ENCODE data around the gene OLFM1.

The OLFM1 gene

GRCh38 chr9:135127718-135128670 lies 40.5 kb downstream of the OLFM1 start:
- Mint-ChIP-seq H3K36me3 (no peaks in the 10 kb centered on the region), H3K4me3 (no peak overlapping the region), H3K27ac (no peak overlapping the region), H3K4me1 (peaks cover 5% of the 10 kb centered on the region), H3K27me3 (peaks cover 6% of the 10 kb centered on the region), H3K9me3 (peaks cover 3% of the 10 kb centered on the region)
- no peak for DNase-seq (ENCODE audit: low spot score in 2 of 2)
- ATAC-seq (ENCODE audit: low read depth): no peak

GRCh38 chr9:135129137-135129695 lies 41.7 kb downstream of the OLFM1 start:
- Mint-ChIP-seq H3K27ac (no peak overlapping the region), H3K36me3 (no peaks in the 10 kb centered on the region), H3K9me3 (peaks cover 2% of the 10 kb centered on the region), H3K4me3 (no peak overlapping the region), H3K4me1 (peaks cover 5% of the 10 kb centered on the region), H3K27me3 (peaks cover 9% of the 10 kb centered on the region)
- DNase-seq (ENCODE audit: low spot score in 2 of 2) (no peak), ATAC-seq (ENCODE audit: low read depth) (no peak)

DNA sequence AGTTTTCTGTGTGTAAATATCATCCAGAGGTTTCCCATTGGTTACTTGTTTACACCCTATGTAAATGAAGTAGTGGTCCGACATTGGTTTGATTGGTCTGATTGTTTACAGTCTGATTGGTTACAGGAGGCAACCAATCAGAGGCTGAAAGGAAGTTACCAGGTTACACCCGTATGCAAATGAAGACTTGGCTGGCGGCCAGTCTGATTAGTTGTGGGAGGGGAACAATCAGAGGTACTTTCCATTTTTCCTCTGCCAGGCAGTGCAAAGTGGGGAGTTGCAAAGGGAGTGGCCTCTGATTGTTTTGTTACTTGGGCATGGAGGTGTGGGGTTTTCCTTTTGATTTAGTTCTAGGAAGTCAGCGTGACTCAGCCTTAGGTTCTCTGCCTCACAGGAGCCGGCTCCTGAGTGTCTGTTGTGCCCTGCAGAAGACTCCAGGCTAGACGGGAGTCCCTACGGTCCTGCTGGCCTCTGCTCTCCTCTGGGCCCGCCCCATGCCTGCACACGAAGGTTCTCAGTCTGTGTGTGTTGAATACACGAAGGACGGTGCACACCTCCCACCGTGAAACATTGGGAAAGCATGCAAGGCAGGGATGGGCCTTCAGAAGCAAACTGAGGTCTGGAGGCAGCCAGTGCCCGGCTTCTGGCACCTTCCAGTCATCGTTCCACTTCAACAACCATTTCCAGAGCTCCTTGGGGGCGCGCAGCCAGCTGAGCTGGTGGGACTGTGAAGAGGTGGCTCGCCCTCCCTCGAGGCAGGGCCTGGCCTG lies 42.9 kb downstream of the OLFM1 start:
- Mint-ChIP-seq H3K36me3 (no peaks in the 10 kb centered on the region), H3K27ac (no peak overlapping the region), H3K4me1 (peaks cover 5% of the 10 kb centered on the region), H3K9me3 (peaks cover 1% of the 10 kb centered on the region), H3K4me3 (no peak overlapping the region), H3K27me3 (peaks cover 11% of the 10 kb centered on the region)
- no peak for ATAC-seq (ENCODE audit: low read depth)
- DNase-seq (ENCODE audit: low spot score in 2 of 2): no peak

- no peak overlapping the region for H3K27ac Mint-ChIP-seq
Measured at GRCh38 chr9:135131488-135131887, 44.0 kb downstream of the OLFM1 start.

GRCh38 chr9:135132008-135132407 lies 44.5 kb downstream of the OLFM1 start:
- ATAC-seq (ENCODE audit: low read depth): no peak
- Mint-ChIP-seq H3K4me1 (peaks cover 5% of the 10 kb centered on the region), H3K4me3 (no peak overlapping the region), H3K9me3 (peaks cover 1% of the 10 kb centered on the region), H3K36me3 (no peaks in the 10 kb centered on the region), H3K27me3 (peaks cover 13% of the 10 kb centered on the region), H3K27ac (no peak overlapping the region)
- no peak for DNase-seq (ENCODE audit: low spot score in 2 of 2)

More at GRCh38 chr9:135131488-135131887, 44.0 kb downstream of the OLFM1 start:
- no peak overlapping the region for H3K4me3 Mint-ChIP-seq
- H3K36me3 Mint-ChIP-seq: no peaks in the 10 kb centered on the region
- H3K27me3 Mint-ChIP-seq: peaks cover 11% of the 10 kb centered on the region
- no peak for ATAC-seq (ENCODE audit: low read depth)
- H3K9me3 Mint-ChIP-seq: peaks cover 1% of the 10 kb centered on the region
- no peak for DNase-seq (ENCODE audit: low spot score in 2 of 2)
- peaks cover 5% of the 10 kb centered on the region for H3K4me1 Mint-ChIP-seq

DNA sequence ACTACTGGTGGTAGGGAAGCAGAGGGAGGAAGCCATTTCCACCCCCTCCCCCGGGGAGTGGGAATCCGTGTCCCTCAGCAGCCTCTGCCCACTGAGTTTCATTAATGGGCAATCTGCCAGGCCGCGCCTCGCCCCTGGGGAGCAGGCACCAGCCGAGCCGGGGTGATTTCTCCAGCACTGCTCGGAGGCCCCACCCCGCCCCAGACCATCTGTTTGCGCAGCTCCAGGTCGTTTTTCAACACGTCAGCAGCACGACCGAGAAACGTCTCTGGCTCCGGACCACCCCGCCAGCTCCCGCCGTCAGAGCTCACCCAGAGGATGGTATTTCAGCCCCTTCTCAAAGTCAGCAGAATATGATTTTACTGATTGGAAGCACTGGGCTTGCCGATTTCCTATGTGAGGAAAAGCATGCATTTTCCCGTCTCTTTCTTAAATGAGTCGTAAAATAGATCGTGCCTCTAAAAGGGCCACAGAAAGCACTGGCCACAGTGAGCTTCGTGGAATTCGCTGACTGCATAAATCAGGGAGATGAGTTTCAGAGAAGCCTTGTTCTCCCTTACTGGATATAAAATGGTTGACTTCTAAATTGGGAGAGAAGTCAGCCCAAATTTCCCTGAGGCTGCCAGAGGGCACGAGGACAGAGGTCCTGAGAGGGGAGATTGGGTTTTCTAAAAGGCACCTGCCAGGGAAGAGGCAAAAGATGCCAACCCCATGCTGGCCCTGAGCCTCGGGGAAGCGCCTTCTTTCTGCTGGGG lies 47.0 kb downstream of the OLFM1 start:
- H3K9me3 Mint-ChIP-seq: peaks cover 1% of the 10 kb centered on the region
- ATAC-seq (ENCODE audit: low read depth) (no peak), DNase-seq (ENCODE audit: low spot score in 2 of 2) (no peak)
- H3K36me3 Mint-ChIP-seq: no peaks in the 10 kb centered on the region
- peaks cover 13% of the 10 kb centered on the region for H3K27me3 Mint-ChIP-seq
- no peak overlapping the region for H3K27ac Mint-ChIP-seq
- peaks cover 5% of the 10 kb centered on the region for H3K4me1 Mint-ChIP-seq
- H3K4me3 Mint-ChIP-seq: no peak overlapping the region

DNA sequence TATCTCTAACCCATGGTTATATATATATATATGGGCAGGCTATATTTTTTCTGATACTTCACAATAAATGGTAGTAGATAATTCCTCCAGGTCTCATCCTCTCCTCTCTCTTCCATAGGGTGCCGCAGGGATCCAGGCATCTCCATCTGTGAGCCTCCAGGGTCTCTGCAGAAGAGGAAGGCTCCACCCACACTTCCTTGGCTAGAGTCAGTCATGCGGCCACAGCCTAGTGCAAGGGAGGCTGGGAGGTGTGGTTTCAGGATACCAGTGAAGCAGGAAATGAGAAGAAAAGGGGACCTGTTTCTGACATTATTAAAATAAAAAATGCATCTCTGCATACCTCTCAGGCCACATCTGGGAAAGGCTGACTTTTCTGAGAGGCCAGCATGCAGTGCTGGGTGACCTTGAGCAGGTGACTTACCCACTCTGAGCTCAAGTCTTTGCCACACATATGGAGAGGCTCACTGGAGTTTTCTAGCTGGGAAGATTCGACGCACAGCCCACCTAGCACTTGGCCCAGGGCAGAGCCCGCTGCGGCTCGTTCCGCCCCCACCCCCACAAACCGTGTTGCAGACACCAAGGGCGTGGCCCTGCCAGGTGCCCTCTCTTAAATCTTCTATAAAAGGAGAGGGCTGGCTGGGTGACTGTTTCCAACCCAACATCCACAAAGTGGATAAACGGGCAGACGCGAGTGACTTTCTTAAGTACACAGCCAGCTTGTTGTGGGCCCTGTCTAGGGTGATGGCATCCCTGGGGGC lies 47.9 kb downstream of the OLFM1 start:
- no peaks in the 10 kb centered on the region for H3K4me1 Mint-ChIP-seq
- no peaks in the 10 kb centered on the region for H3K36me3 Mint-ChIP-seq
- H3K27ac Mint-ChIP-seq: no peak overlapping the region
- ATAC-seq (ENCODE audit: low read depth): no peak
- no peak for DNase-seq (ENCODE audit: low spot score in 2 of 2)
- no peak overlapping the region for H3K4me3 Mint-ChIP-seq
- peaks cover 13% of the 10 kb centered on the region for H3K27me3 Mint-ChIP-seq
- no peaks in the 10 kb centered on the region for H3K9me3 Mint-ChIP-seq

GRCh38 chr9:135135929-135136315 lies 48.5 kb downstream of the OLFM1 start:
- Mint-ChIP-seq H3K27me3 (peaks cover 13% of the 10 kb centered on the region), H3K9me3 (no peaks in the 10 kb centered on the region), H3K4me1 (no peaks in the 10 kb centered on the region)

GRCh38 chr9:135136481-135136880 lies 49.0 kb downstream of the OLFM1 start:
- H3K9me3 Mint-ChIP-seq: no peaks in the 10 kb centered on the region
- no peaks in the 10 kb centered on the region for H3K4me1 Mint-ChIP-seq
- no peak for ATAC-seq (ENCODE audit: low read depth)
- H3K27ac Mint-ChIP-seq: no peak overlapping the region
- no peak for DNase-seq (ENCODE audit: low spot score in 2 of 2)
- H3K4me3 Mint-ChIP-seq: no peak overlapping the region
- H3K36me3 Mint-ChIP-seq: no peaks in the 10 kb centered on the region
- H3K27me3 Mint-ChIP-seq: peaks cover 13% of the 10 kb centered on the region

More at GRCh38 chr9:135135929-135136315, 48.5 kb downstream of the OLFM1 start:
- no peaks in the 10 kb centered on the region for H3K36me3 Mint-ChIP-seq
- ATAC-seq (ENCODE audit: low read depth) (no peak), DNase-seq (ENCODE audit: low spot score in 2 of 2) (no peak)
- H3K4me3 Mint-ChIP-seq: no peak overlapping the region
- no peak overlapping the region for H3K27ac Mint-ChIP-seq

GRCh38 chr9:135136991-135137832 lies 49.7 kb downstream of the OLFM1 start:
- Mint-ChIP-seq H3K36me3 (no peaks in the 10 kb centered on the region), H3K4me1 (no peaks in the 10 kb centered on the region), H3K27ac (no peak overlapping the region), H3K27me3 (peaks cover 13% of the 10 kb centered on the region), H3K9me3 (no peaks in the 10 kb centered on the region), H3K4me3 (no peak overlapping the region)
- ATAC-seq (ENCODE audit: low read depth) (no peak), DNase-seq (ENCODE audit: low spot score in 2 of 2) (no peak)

DNA sequence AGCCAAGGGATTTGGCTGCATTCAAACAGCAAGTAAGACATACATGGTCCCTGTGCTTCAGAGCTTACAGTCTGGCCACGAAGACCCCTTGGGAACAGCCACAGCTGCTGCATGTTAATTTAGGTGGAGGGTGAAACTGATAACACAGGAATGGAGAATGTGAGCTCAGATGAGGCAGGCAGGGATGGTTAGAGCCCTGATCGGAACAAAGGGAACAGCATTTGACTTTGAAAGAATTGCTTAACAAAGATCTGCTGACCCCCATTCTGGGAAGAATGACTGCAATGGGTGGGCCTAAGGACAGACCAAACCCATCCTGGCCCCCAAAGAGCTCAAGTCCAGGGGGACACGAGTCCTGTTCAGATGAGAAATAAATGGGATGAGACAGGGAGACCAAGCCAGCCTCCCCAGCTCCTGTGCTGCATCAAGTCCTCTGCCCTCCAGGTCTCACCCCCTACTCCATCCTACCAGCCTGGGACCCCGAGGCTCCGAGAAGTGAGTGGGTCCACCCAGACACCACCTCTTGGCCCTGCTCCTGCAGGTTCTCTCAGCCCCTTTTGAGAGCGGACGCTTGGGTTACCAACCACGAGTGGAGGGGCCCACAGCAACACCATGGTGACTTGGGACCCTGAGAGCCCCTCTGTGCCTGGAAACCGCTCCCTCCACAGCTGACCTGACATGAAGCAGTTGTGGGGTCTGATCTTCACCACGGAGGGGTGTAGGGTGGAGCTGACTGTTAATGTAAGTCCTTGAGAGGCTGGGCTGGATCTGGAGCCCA lies 50.8 kb downstream of the OLFM1 start:
- no peaks in the 10 kb centered on the region for H3K9me3 Mint-ChIP-seq
- H3K36me3 Mint-ChIP-seq: no peaks in the 10 kb centered on the region
- peaks cover 4% of the 10 kb centered on the region for H3K27me3 Mint-ChIP-seq
- no peak overlapping the region for H3K4me3 Mint-ChIP-seq
- ATAC-seq (ENCODE audit: low read depth) (no peak), DNase-seq (ENCODE audit: low spot score in 2 of 2) (no peak)
- H3K27ac Mint-ChIP-seq: no peak overlapping the region
- H3K4me1 Mint-ChIP-seq: no peaks in the 10 kb centered on the region

Measured in memory B cell (primary cell).